K562 (cell line): Measurements from ENCODE around the gene MFAP1. TPM values are rescaled to one million over a fixed set of nuclear protein-coding genes. Genes with fewer than 3 reads are reported as not detected.

ENCODE experiments used
- ATAC-seq: fragments of 200-7000 bp; cut with Tn5 transposase; 3 replicates; pipeline ENCODE4 v1.9.1; 2020; ENCODE audit warnings: moderate library complexity
- BruUV-seq: library from RNA; stranded (reverse); fragments of 400-500 nt; replicated peaks from 2 replicates; lab custom pipeline; 2021; lab: Mats Ljungman, UMichigan
- CTCF ChIA-PET: fragments of 300-600 bp; formaldehyde crosslinking; extraction: SDS; loops from one replicate; lab custom pipeline; 2021; ENCODE audit warnings: low intra/inter-chr PET ratio; lab: Yijun Ruan, JAX
- POLR2A ChIA-PET: fragments of 300-600, 350-650 bp; sonication (Branson Sonifier 250); formaldehyde crosslinking; extraction: SDS; loops from one replicate; lab custom pipeline; 2021; ENCODE audit warnings: antibody characterized with exemption, inconsistent platforms; lab: Yijun Ruan, JAX
- DNase-seq, 4 experiments: peaks; one replicate each; pipeline versions ENCODE4 v3.0.0 to v3.0.0-alpha.2; 2011 to 2018; ENCODE audit warnings: low spot score in 3 of 4, mixed read lengths in 3 of 4; ENCODE audit errors: extremely low read depth in 1 of 4
- FAIRE-seq: peaks from 2 replicates; lab custom pipeline; 2011; peaks lifted over from hg19 to GRCh38; lab: Jason Lieb, UNC
- H2AFZ ChIP-seq: 2 replicates; pipeline ENCODE4 v1.6.0; 2011; ENCODE audit warnings: low read depth, low read length, control low read depth, inconsistent platforms
- H3K27ac ChIP-seq: fragments of 200-600 bp; 3 replicates; pipeline ENCODE4 v1.8.0; 2011; ENCODE audit warnings: low read depth, mild to moderate bottlenecking, control low read depth, inconsistent platforms, low read length, moderate library complexity, mixed read lengths; ENCODE audit errors: extremely low read depth
- H3K27me3 ChIP-seq, 2 experiments: fragments of 300-600 bp in 1 of 2; 2 replicates in 1 of 2; 3 replicates in 1 of 2; pipeline versions ENCODE4 v1.6.0 to v1.8.0; 2011; ENCODE audit warnings: inconsistent platforms in 2 of 2, low read length in 2 of 2, mild to moderate bottlenecking in 1 of 2, mixed read lengths in 1 of 2, moderate library complexity in 1 of 2; ENCODE audit not compliant: control insufficient read depth in 2 of 2, insufficient read depth in 2 of 2
- H3K36me3 ChIP-seq: fragments of 300-600 bp; 3 replicates; pipeline ENCODE4 v1.8.0; 2011; ENCODE audit warnings: mild to moderate bottlenecking, low read length, inconsistent platforms; ENCODE audit not compliant: control insufficient read depth, insufficient read depth
- H3K4me1 ChIP-seq, 2 experiments: fragments of 200-600 bp in 1 of 2; replicated peaks in 1 of 2; 2 replicates in 1 of 2; 3 replicates in 1 of 2; pipeline versions ENCODE4 v1.5.1 to v1.8.0; 2011; ENCODE audit warnings: inconsistent platforms in 2 of 2, low read length in 2 of 2, mild to moderate bottlenecking in 1 of 2, mixed read lengths in 1 of 2, moderate library complexity in 1 of 2; ENCODE audit not compliant: control insufficient read depth in 2 of 2, insufficient read depth in 2 of 2
- H3K4me2 ChIP-seq: 2 replicates; pipeline ENCODE4 v1.6.1; 2011; ENCODE audit warnings: low read length, control low read depth, inconsistent platforms, mixed read lengths; ENCODE audit not compliant: insufficient read depth
- H3K4me3 ChIP-seq: fragments of 200-600 bp; sonication (generic), shearing (Covaris generic); 2 replicates; pipeline ENCODE4 v1.5.1; 2016; ENCODE audit warnings: control low read depth, inconsistent platforms
- H3K79me2 ChIP-seq: fragments of 200-600 bp; 3 replicates; pipeline ENCODE4 v1.8.0; 2011; ENCODE audit warnings: low read length, inconsistent platforms; ENCODE audit not compliant: control insufficient read depth, insufficient read depth
- H3K9ac ChIP-seq, 2 experiments: 2 replicates each; pipeline versions ENCODE4 v1.6.0 to v1.6.1; 2011; ENCODE audit warnings: low read depth in 2 of 2, low read length in 2 of 2, control low read depth in 1 of 2, inconsistent platforms in 1 of 2, mild to moderate bottlenecking in 1 of 2, mixed read lengths in 1 of 2; ENCODE audit not compliant: insufficient read depth in 1 of 2
- H3K9me1 ChIP-seq: one replicate; pipeline ENCODE4 v1.6.0; 2011; ENCODE audit warnings: inconsistent platforms, mild to moderate bottlenecking, low read length, moderate library complexity; ENCODE audit not compliant: control insufficient read depth, insufficient read depth
- H3K9me3 ChIP-seq: replicated peaks from 2 replicates; pipeline ENCODE4 v1.5.1; 2011; ENCODE audit warnings: low read depth, low read length, inconsistent platforms; ENCODE audit not compliant: control insufficient read depth, insufficient read depth
- H4K20me1 ChIP-seq: replicated peaks from 2 replicates; pipeline ENCODE4 v1.6.1; 2011; ENCODE audit warnings: low read length, inconsistent platforms, mixed read lengths; ENCODE audit not compliant: control insufficient read depth, insufficient read depth
- ASH1L ChIP-seq: fragments of 450-650 bp; IDR thresholded peaks from 2 replicates; pipeline ENCODE4 v1.6.1; 2018; ENCODE audit warnings: borderline replicate concordance, mild to moderate bottlenecking, low read depth; ENCODE audit not compliant: partially characterized antibody
- CEBPG ChIP-seq, 3 experiments: fragments of 200-800 bp in 1 of 3; sonication (Bioruptor generic) in 1 of 3; sonication (generic) in 1 of 3; formaldehyde crosslinking in 1 of 3; IDR thresholded peaks in 2 of 3; conservative IDR thresholded peaks in 1 of 3; 2 replicates each; pipeline versions ENCODE4 v1.6.1 to v1.8.0; 2016 to 2022; ENCODE audit warnings: missing compliant biosample characterization in 2 of 3, missing genetic modification characterization in 2 of 3, mild to moderate bottlenecking in 1 of 3, missing genetic modification reagents in 1 of 3
- NUFIP1 ChIP-seq: fragments of 450-650 bp; IDR thresholded peaks from 2 replicates; pipeline ENCODE4 v1.6.1; 2018; ENCODE audit not compliant: partially characterized antibody
- PRDM10 ChIP-seq: fragments of 450-650 bp; IDR thresholded peaks from 2 replicates; pipeline ENCODE4 v1.6.1; 2018; ENCODE audit not compliant: partially characterized antibody
- ZNF146 ChIP-seq: IDR thresholded peaks from one replicate; pipeline ENCODE4 v1.6.1; 2018; ENCODE audit warnings: missing compliant biosample characterization; ENCODE audit not compliant: unreplicated experiment
- WGBS: fragments of 100-300 bp; shearing (Covaris generic); methylation state at CpG from one replicate; pipeline ENCODE4 v1.1.6; 2016; ENCODE audit warnings: low coverage, mixed read lengths; ENCODE audit not compliant: insufficient coverage; ENCODE audit errors: missing lambda C conversion rate; 5-methylcytosine and 5-hydroxymethylcytosine counted together
- in situ Hi-C: fragments of 300-500 bp; cut with MboI; formaldehyde crosslinking; loops from 4 replicates; pipeline ENCODE4 v1.15.0; 2018; ENCODE audit warnings: inconsistent platforms, mixed read lengths
- intact Hi-C: fragments of 100-400 bp; cut with micrococcal nuclease; formaldehyde crosslinking; loops from 2 replicates; pipeline ENCODE4 v1.14.2; 2022
- polyA plus RNA-seq, 8 experiments: library from polyadenylated mRNA; depleted of rRNA in 4 of 8; stranded (reverse) in 5 of 8; unstranded in 3 of 8; fragments of >200 nt; fragmentation: Nextera tagmentation in 2 of 8; fragmentation: Illumina TruSeq in 1 of 8; extraction: Ambion mirVana in 2 of 8; extraction: Trizol in 1 of 8; gene quantifications; 2 replicates each; pipeline versions ENCODE4 v1.2.1 to v1.2.3, GENCODE V29; 2011 to 2014; ENCODE audit warnings: inconsistent platforms in 1 of 8, missing spikeins in 1 of 8
- total RNA-seq, 7 experiments: library from RNA; depleted of rRNA in 6 of 7; stranded (reverse); fragments of >200 nt in 6 of 7; fragmentation: Illumina TruSeq in 2 of 7; extraction: Trizol in 2 of 7; gene quantifications; 2 replicates each; pipeline versions ENCODE4 v1.2.1 to v1.2.3, GENCODE V29; 2011 to 2021; ENCODE audit warnings: low replicate concordance in 1 of 7

MFAP1 gene
- total and polyA plus RNA-seq, 9 of the 15 experiments (the other 6 are each of a cell fraction or from before 2014, with no cell fraction given), result 34.9 to 64.1 (median 48.2) TPM

GRCh38 chr15:43854801-43855200 lies 30.3 kb upstream of the MFAP1 start:
- DNase-seq, result no peak
- no peaks in the 10 kb centered on the region for H3K9me3 ChIP-seq
- H4K20me1 ChIP-seq, result no peaks in the 10 kb centered on the region
- no TSS peak for BruUV-seq
- no peak overlapping the region for H3K4me3 ChIP-seq
- no peak overlapping the region for H3K27ac ChIP-seq
- H3K9ac ChIP-seq, result no peak overlapping the region
- TF ChIP-seq CEBPG (CRISPR knock-in tag; IDR thresholded peaks at IDR 0.05) (no peak), CEBPG (tag; conservative IDR thresholded peaks at IDR 0.05 in 1 of 2, IDR thresholded peaks at IDR 0.05 in 1 of 2) (peak in 1 of 2 experiments; percentile 53; a peak in 2 of 4 replicates), ASH1L (no peak)
- TF ChIP-seq, all 486 proteins: peak for 1
- Histone ChIP-seq H3K36me3 (peaks cover 92% of the 10 kb centered on the region), H3K4me2 (no peak overlapping the region), H3K9me1 (no peaks in the 10 kb centered on the region), H3K79me2 (no peaks in the 10 kb centered on the region; the same call in 2 of the 3 replicates), H2AFZ (no peak overlapping the region), H3K27me3 (no peaks in the 10 kb centered on the region), H3K4me1 (no peaks in the 10 kb centered on the region)
- ATAC-seq (no peak), FAIRE-seq (no peak)
- 92% methylated on average over 6 of the region's 6 CpGs for WGBS
- CTCF ChIA-PET, result no interaction called here
- intact Hi-C loops (no loop called here), in situ Hi-C loops (no loop called here)
- POLR2A ChIA-PET, result no interaction called here

GRCh38 chr15:43852607-43853006 lies 28.1 kb upstream of the MFAP1 start:
- TF ChIP-seq PRDM10 (no peak), NUFIP1 (no peak), ZNF146 (CRISPR knock-in tag) (peak; percentile 73)
- Histone ChIP-seq H3K9me3 (no peaks in the 10 kb centered on the region), H3K36me3 (peaks cover 84% of the 10 kb centered on the region), H2AFZ (no peak overlapping the region), H3K79me2 (no peaks in the 10 kb centered on the region; the same call in 2 of the 3 replicates), H3K9ac (no peak overlapping the region), H3K4me2 (no peak overlapping the region), H3K9me1 (no peaks in the 10 kb centered on the region), H3K27me3 (no peaks in the 10 kb centered on the region), H3K27ac (no peak overlapping the region), H3K4me3 (no peak overlapping the region), H4K20me1 (no peaks in the 10 kb centered on the region), H3K4me1 (no peaks in the 10 kb centered on the region)
- FAIRE-seq, result no peak
- in situ Hi-C loops, result no loop called here
- no peak for ATAC-seq
- POLR2A ChIA-PET, result no interaction called here
- 98% methylated on average over 4 of the region's 4 CpGs for WGBS
- CTCF ChIA-PET, result no interaction called here
- intact Hi-C loops, result no loop called here
- no TSS peak for BruUV-seq
- DNase-seq, result no peak
